GM12872 (cell line): ENCODE results near the gene KRTAP1-3.

ENCODE experiments used
- CTCF ChIP-seq: IDR thresholded peaks from 3 replicates; pipeline ENCODE4 v1.5.1; 2011; ENCODE audit warnings: low read depth, mild to moderate bottlenecking, low read length, moderate library complexity; ENCODE audit not compliant: insufficient read depth

The KRTAP1-3 gene

GRCh38 chr17:41067281-41067680 lies 32.6 kb upstream of the KRTAP1-3 start:
- TF ChIP-seq CTCF = no peak

- no peak for TF ChIP-seq CTCF
Observed at GRCh38 chr17:41065829-41066624, 31.4 kb upstream of the KRTAP1-3 start, which contains the start of gene KRTAP2-4. TSS of gene KRTAP2-4 (minus strand) at chr17:41065879. CDS start at chr17:41065845, 34 bp downstream.

- no peak for TF ChIP-seq CTCF
Observed at GRCh38 chr17:41064301-41064700, 29.6 kb upstream of the KRTAP1-3 start.

GRCh38 chr17:41063449-41063848 lies 28.8 kb upstream of the KRTAP1-3 start:
- no peak for TF ChIP-seq CTCF

- no peak for TF ChIP-seq CTCF
Observed at GRCh38 chr17:41061964-41062363, 27.3 kb upstream of the KRTAP1-3 start.

- no peak for TF ChIP-seq CTCF
Observed at GRCh38 chr17:41060052-41060604, 25.5 kb upstream of the KRTAP1-3 start, which contains the start of gene KRTAP2-3. TSS of gene KRTAP2-3 (minus strand) at chr17:41060114. CDS start at chr17:41060050, 64 bp downstream.

- no peak for TF ChIP-seq CTCF
Observed at GRCh38 chr17:41058741-41059140, 24.1 kb upstream of the KRTAP1-3 start.
